SH-SY5Y (cell line): ENCODE data around the gene TMEM181.

Experiments
- GATA2 ChIP-seq: IDR thresholded peaks from 2 replicates; pipeline ENCODE4 v1.6.1; 2011; ENCODE audit warnings: mild to moderate bottlenecking, low read depth, low read length
- GATA3 ChIP-seq: IDR thresholded peaks from 2 replicates; pipeline ENCODE4 v1.6.1; 2011; ENCODE audit warnings: low read depth, mild to moderate bottlenecking, low read length, moderate library complexity

DNA sequence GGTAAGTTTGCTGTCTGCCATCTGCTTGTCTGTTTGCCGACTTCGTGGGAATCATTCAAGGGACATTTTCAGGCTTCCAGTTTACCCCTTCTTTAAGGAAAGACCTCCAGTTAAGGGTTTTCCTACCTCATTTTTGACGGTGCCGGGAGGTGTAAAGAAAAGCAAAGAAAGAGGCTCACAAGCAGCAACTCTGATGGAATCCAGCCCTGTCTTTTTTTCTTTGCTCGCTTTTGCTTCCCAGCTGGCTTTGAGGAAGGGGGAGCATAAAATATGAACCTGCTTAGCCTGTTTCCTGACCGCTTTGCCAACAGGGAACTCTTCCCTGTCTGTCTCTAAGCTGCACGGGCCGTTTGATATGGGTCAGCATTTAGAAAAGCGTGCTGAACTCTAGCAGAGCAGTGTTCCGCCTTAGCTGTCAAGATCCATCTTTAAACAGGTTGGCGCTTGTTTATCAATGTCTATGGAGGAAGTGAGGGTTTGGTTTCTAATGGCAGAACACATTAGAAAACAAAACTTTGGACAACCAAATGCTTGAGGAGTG, 103.8 kb downstream of the TMEM181 start:
- no peak for TF ChIP-seq GATA2
- TF ChIP-seq GATA3 = no peak
